HEK293 (cell line): Measurements from ENCODE around the gene UPB1.

Source experiments
- CTCF ChIA-PET: fragments of 350-600 bp; formaldehyde crosslinking; extraction: SDS; loops from one replicate; lab custom pipeline; 2021; ENCODE audit warnings: antibody characterized with exemption; lab: Yijun Ruan, JAX
- POLR2A ChIA-PET: fragments of 300-600 bp; formaldehyde crosslinking; extraction: SDS; loops from one replicate; lab custom pipeline; 2020; ENCODE audit warnings: antibody characterized with exemption, inconsistent platforms; lab: Yijun Ruan, JAX
- H3K27ac ChIP-seq: fragments of 200-500 bp; sonication (Bioruptor generic); 2 replicates; pipeline ENCODE4 v1.5.1; 2014; ENCODE audit warnings: low read depth, low read length, control low read depth, inconsistent platforms; ENCODE audit errors: extremely low read depth
- H3K36me3 ChIP-seq, 2 experiments: fragments of 200-500 bp in 1 of 2; sonication (Bioruptor generic) in 1 of 2; 1 replicate in 1 of 2; 2 replicates in 1 of 2; pipeline ENCODE4 v1.5.1; 2014 to 2017; ENCODE audit warnings: inconsistent platforms in 2 of 2, low read length in 2 of 2; ENCODE audit not compliant: control insufficient read depth in 2 of 2, insufficient read depth in 1 of 2
- H3K4me1 ChIP-seq: fragments of 200-500 bp; sonication (Bioruptor generic); 2 replicates; pipeline ENCODE4 v1.5.1; 2014; ENCODE audit warnings: mild to moderate bottlenecking, low read length, inconsistent platforms; ENCODE audit not compliant: control insufficient read depth, insufficient read depth
- H3K4me3 ChIP-seq: 2 replicates; pipeline ENCODE4 v1.5.1; 2011; ENCODE audit warnings: low read depth, mild to moderate bottlenecking, control low read depth, low read length, moderate library complexity
- H3K9me3 ChIP-seq: fragments of 200-500 bp; sonication (Bioruptor generic); 2 replicates; pipeline ENCODE4 v1.5.1; 2014; ENCODE audit warnings: low read depth, low read length, inconsistent platforms; ENCODE audit not compliant: control insufficient read depth, insufficient read depth
- BCL11A ChIP-seq: fragments of 450-650 bp; formaldehyde crosslinking; IDR thresholded peaks from 2 replicates; pipeline ENCODE4 v1.5.1; 2016; ENCODE audit warnings: low read depth, missing biosample characterization, missing genetic modification characterization
- GFI1B ChIP-seq: fragments of 450-650 bp; formaldehyde crosslinking; IDR thresholded peaks from 2 replicates; pipeline ENCODE4 v1.5.1; 2016; ENCODE audit warnings: missing biosample characterization, missing genetic modification characterization
- GLIS1 ChIP-seq: fragments of 450-650 bp; formaldehyde crosslinking; IDR thresholded peaks from 2 replicates; pipeline ENCODE4 v1.5.1; 2016; ENCODE audit warnings: missing biosample characterization, missing genetic modification characterization
- GLIS2 ChIP-seq: fragments of 450-650 bp; formaldehyde crosslinking; IDR thresholded peaks from 2 replicates; pipeline ENCODE4 v1.5.1; 2016; ENCODE audit warnings: missing biosample characterization, missing genetic modification characterization
- KLF7 ChIP-seq: fragments of 450-650 bp; formaldehyde crosslinking; IDR thresholded peaks from 2 replicates; pipeline ENCODE4 v1.5.1; 2016; ENCODE audit warnings: missing biosample characterization, missing genetic modification characterization, borderline replicate concordance
- KLF8 ChIP-seq: fragments of 450-650 bp; formaldehyde crosslinking; IDR thresholded peaks from 2 replicates; pipeline ENCODE4 v1.5.1; 2016; ENCODE audit warnings: missing biosample characterization, missing genetic modification characterization
- YY1 ChIP-seq: fragments of 450-650 bp; formaldehyde crosslinking; IDR thresholded peaks from 2 replicates; pipeline ENCODE4 v1.5.1; 2018; ENCODE audit warnings: missing biosample characterization, missing genetic modification characterization
- YY2 ChIP-seq: fragments of 450-650 bp; formaldehyde crosslinking; IDR thresholded peaks from 2 replicates; pipeline ENCODE4 v1.5.1; 2016; ENCODE audit warnings: missing biosample characterization, missing genetic modification characterization
- ZBTB10 ChIP-seq: fragments of 450-650 bp; formaldehyde crosslinking; IDR thresholded peaks from 2 replicates; pipeline ENCODE4 v1.5.1; 2016; ENCODE audit warnings: missing biosample characterization, missing genetic modification characterization
- ZBTB17 ChIP-seq: fragments of 450-650 bp; formaldehyde crosslinking; IDR thresholded peaks from 2 replicates; pipeline ENCODE4 v1.5.1; 2016; ENCODE audit warnings: missing biosample characterization, missing genetic modification characterization
- ZBTB20 ChIP-seq: fragments of 450-650 bp; formaldehyde crosslinking; IDR thresholded peaks from 2 replicates; pipeline ENCODE4 v1.5.1; 2016; ENCODE audit warnings: missing biosample characterization, missing genetic modification characterization
- ZBTB48 ChIP-seq: fragments of 450-650 bp; formaldehyde crosslinking; IDR thresholded peaks from 2 replicates; pipeline ENCODE4 v1.5.1; 2016; ENCODE audit warnings: missing biosample characterization, missing genetic modification characterization
- ZFHX2 ChIP-seq: fragments of 450-650 bp; formaldehyde crosslinking; conservative IDR thresholded peaks from 2 replicates; pipeline ENCODE4 v1.5.1; 2016; ENCODE audit warnings: missing biosample characterization, missing genetic modification characterization
- ZIC2 ChIP-seq: fragments of 450-650 bp; formaldehyde crosslinking; IDR thresholded peaks from 2 replicates; pipeline ENCODE4 v1.5.1; 2016; ENCODE audit warnings: missing biosample characterization, missing genetic modification characterization
- ZNF121 ChIP-seq: fragments of 450-650 bp; formaldehyde crosslinking; IDR thresholded peaks from 2 replicates; pipeline ENCODE4 v1.5.1; 2016; ENCODE audit warnings: missing biosample characterization, missing genetic modification characterization
- ZNF140 ChIP-seq: fragments of 450-650 bp; formaldehyde crosslinking; IDR thresholded peaks from 2 replicates; pipeline ENCODE4 v1.5.1; 2016; ENCODE audit warnings: missing biosample characterization, missing genetic modification characterization
- ZNF266 ChIP-seq: fragments of 450-650 bp; formaldehyde crosslinking; IDR thresholded peaks from 2 replicates; pipeline ENCODE4 v1.5.1; 2016; ENCODE audit warnings: missing biosample characterization, missing genetic modification characterization, low read depth
- ZNF404 ChIP-seq: fragments of 450-650 bp; formaldehyde crosslinking; IDR thresholded peaks from 2 replicates; pipeline ENCODE4 v1.5.1; 2017; ENCODE audit warnings: missing biosample characterization, missing genetic modification characterization
- ZNF548 ChIP-seq: fragments of 450-650 bp; formaldehyde crosslinking; IDR thresholded peaks from 2 replicates; pipeline ENCODE4 v1.5.1; 2016; ENCODE audit warnings: missing biosample characterization, missing genetic modification characterization
- ZNF560 ChIP-seq: fragments of 450-650 bp; formaldehyde crosslinking; IDR thresholded peaks from 2 replicates; pipeline ENCODE4 v1.5.1; 2017; ENCODE audit warnings: missing biosample characterization, missing genetic modification characterization, borderline replicate concordance
- ZNF561 ChIP-seq: fragments of 450-650 bp; IDR thresholded peaks from 2 replicates; pipeline ENCODE4 v1.5.1; 2018; ENCODE audit warnings: missing biosample characterization, missing genetic modification characterization, borderline replicate concordance
- ZNF707 ChIP-seq: fragments of 450-650 bp; formaldehyde crosslinking; IDR thresholded peaks from 2 replicates; pipeline ENCODE4 v1.5.1; 2016; ENCODE audit warnings: missing biosample characterization, missing genetic modification characterization
- ZNF76 ChIP-seq: fragments of 450-650 bp; formaldehyde crosslinking; IDR thresholded peaks from 2 replicates; pipeline ENCODE4; 2016; ENCODE audit warnings: low read depth, missing biosample characterization, missing genetic modification characterization, borderline replicate concordance
- ZNF768 ChIP-seq: fragments of 450-650 bp; formaldehyde crosslinking; IDR thresholded peaks from 2 replicates; pipeline ENCODE4 v1.5.1; 2018; ENCODE audit warnings: missing biosample characterization, mild to moderate bottlenecking, missing genetic modification characterization
- ZNF837 ChIP-seq: fragments of 450-650 bp; formaldehyde crosslinking; IDR thresholded peaks from 2 replicates; pipeline ENCODE4 v1.5.1; 2016; ENCODE audit warnings: missing biosample characterization, missing genetic modification characterization
- ZSCAN30 ChIP-seq: fragments of 450-650 bp; IDR thresholded peaks from 2 replicates; pipeline ENCODE4 v1.5.1; 2018; ENCODE audit warnings: missing biosample characterization, mild to moderate bottlenecking, missing genetic modification characterization, moderate library complexity
- TF ChIP-seq, protein P1 (sequence below): sonication (generic); formaldehyde crosslinking; IDR thresholded peaks from 2 replicates; pipeline ENCODE4 v1.8.1; 2022; ENCODE audit warnings: mild to moderate bottlenecking, moderate library complexity, missing genetic modification reagents

UPB1 gene

DNA sequence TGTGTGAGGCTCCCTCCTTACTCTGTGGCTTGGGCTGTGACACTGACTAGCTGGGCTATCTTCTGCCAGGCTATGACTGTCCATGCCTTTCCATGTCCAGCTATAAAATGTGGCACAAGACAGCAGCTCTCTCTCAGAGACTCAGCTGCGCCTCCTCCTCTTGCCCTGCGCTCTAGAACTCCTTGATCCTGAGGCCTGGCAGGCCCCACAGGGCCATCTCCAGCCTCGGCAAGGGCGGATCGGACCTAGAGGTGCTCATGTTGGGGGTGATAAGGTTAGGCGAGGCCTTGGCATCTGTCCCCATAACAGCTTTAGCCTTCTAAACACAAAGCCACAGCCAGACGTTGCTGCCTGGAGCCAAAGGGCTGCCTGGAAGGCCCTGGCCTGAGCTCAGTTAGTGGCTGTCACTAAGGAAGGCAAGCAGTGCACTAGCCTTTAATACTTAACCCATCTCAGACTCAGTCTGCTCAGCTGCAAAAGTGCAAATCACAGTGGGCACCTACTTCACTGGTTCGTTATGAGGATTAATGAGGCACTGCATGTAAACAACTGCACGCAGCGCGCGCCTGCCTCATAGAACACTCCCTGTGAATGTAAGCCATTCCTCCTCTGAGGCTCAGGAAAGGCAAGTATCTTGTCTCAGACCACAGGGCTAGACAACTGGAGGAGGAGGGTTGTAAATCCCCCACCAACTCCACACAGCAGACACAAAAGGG lies 58.6 kb downstream of the UPB1 start:
- CTCF ChIA-PET: interaction anchor here (0.6 to 1.4 kb wide), 3 partner anchors 9 to 144 kb away, joined by 3 read pairs; no protein-coding TSS in a partner anchor
- Histone ChIP-seq H3K27ac (no peak overlapping the region), H3K9me3 (no peaks in the 10 kb centered on the region), H3K4me1 (peaks cover 8% of the 10 kb centered on the region), H3K36me3 (peaks cover 16 to 58% of the 10 kb centered on the region in 2 experiments), H3K4me3 (peak overlapping the region; percentile 86)
- TF ChIP-seq ZIC2 (tag by site-specific recombination) (peak; percentile 36; the same call in 1 of the 2 replicates), ZNF768 (tag by site-specific recombination) (no peak)
- POLR2A ChIA-PET: interaction anchor here (1.2 to 4.0 kb wide), 5 partner anchors 9 to 40 kb away, joined by 3 to 33 read pairs (median 4); no protein-coding TSS in a partner anchor

DNA sequence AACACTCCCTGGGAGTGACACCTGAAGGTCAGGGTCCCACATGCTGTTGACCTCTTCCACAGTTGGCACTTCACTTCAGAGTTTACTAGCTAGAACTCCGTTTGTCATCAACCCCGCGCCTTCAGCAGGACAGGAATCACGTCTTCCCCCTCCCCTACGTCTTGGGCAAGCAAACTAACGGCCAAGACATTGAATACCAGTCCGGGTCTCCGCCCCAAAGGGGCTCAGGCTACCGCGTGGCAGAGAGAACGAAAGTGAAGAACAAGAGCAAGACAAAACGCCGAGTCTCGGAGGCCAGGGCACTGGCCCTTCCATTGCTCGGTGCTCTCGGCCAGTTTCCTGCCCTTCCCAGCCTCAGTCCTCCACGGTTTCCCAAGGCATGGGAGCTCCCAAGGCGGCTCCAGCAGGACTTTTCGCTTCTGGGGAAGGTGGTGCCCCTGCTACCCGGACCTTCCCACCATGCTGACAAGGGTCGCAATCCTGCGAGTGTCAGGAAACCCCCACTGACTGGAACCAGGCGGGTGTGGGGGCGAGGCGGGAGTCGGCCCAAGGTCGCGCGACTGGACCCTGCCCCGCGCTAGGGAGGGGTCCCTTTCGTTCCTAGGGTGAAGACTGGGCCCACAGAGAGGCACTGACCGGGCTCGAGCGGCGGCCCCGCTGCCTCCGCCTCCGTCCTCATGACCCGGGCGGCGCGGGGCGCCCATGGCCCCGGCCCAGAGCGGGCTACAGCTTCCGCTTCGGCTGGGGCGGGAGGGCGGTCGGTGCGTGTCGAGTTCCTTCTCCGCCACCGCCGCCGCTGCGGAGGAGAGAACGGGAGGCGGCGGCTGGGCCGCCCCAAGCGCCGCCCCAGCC lies 59.4 kb downstream of the UPB1 start, which contains the start of gene GUCD1:
GUCD1 (minus strand) TSS at position 826 of the 852 bp plus-strand sequence; CDS start at position 679, 147 bp downstream.
- Histone ChIP-seq H3K4me1 (peaks cover 8% of the 10 kb centered on the region), H3K27ac (peak within 1 kb of the TSS; percentile 96), H3K36me3 (peaks cover 17 to 59% of the 10 kb centered on the region in 2 experiments), H3K4me3 (peak within 1 kb of the TSS; percentile 93), H3K9me3 (no peaks in the 10 kb centered on the region)
- ChIA-PET POLR2A (interaction anchor here (0.5 to 4.0 kb wide), 32 partner anchors 9 to 1375 kb away, joined by 3 to 33 read pairs (median 4); partner anchors contain the start of genes CABIN1, LRRC75B, MIF and SGSM1), CTCF (interaction anchor here (0.9 to 1.4 kb wide), 2 partner anchors 10 to 145 kb away, joined by 3 read pairs; no protein-coding TSS in a partner anchor)
- 0 out of 2 replicates have a peak, but pooled peaks have one; percentile 17 for TF ChIP-seq GLIS1 (tag by site-specific recombination)
- peak; percentile 29; the same call in 1 of the 2 replicates for TF ChIP-seq ZNF76 (tag by site-specific recombination)
- no peak for TF ChIP-seq ZNF140
- no peak for TF ChIP-seq GFI1B (tag by site-specific recombination)
- no peak for TF ChIP-seq BCL11A (tag by site-specific recombination)
- TF ChIP-seq GLIS2 (tag by site-specific recombination): 0 out of 2 replicates have a peak, but pooled peaks have one; percentile 13
- TF ChIP-seq ZNF404 (tag by site-specific recombination): no peak
- no peak for TF ChIP-seq YY2
- 0 out of 2 replicates have a peak, but pooled peaks have one; percentile 55 for TF ChIP-seq ZNF561
- TF ChIP-seq, protein P1, sequence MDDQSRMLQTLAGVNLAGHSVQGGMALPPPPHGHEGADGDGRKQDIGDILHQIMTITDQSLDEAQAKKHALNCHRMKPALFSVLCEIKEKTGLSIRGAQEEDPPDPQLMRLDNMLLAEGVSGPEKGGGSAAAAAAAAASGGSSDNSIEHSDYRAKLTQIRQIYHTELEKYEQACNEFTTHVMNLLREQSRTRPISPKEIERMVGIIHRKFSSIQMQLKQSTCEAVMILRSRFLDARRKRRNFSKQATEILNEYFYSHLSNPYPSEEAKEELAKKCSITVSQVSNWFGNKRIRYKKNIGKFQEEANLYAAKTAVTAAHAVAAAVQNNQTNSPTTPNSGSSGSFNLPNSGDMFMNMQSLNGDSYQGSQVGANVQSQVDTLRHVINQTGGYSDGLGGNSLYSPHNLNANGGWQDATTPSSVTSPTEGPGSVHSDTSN (CRISPR knock-in tag): peak; percentile 82; the same call in 1 of the 2 replicates
- no peak for TF ChIP-seq ZNF560
- no peak for TF ChIP-seq ZBTB10 (tag by site-specific recombination)
- peak; percentile 23; the same call in 1 of the 2 replicates for TF ChIP-seq KLF8
- no peak for TF ChIP-seq ZNF707
- peak; percentile 59 for TF ChIP-seq ZBTB20 (tag by site-specific recombination)
- peak; percentile 65; the same call in 1 of the 2 replicates for TF ChIP-seq ZBTB48
- TF ChIP-seq ZNF548 (tag by site-specific recombination): no peak
- peak; percentile 36; the same call in 1 of the 2 replicates for TF ChIP-seq YY1 (tag by site-specific recombination)
- TF ChIP-seq ZSCAN30 (tag by site-specific recombination): 0 out of 2 replicates have a peak, but pooled peaks have one; percentile 32
- TF ChIP-seq ZNF266 (tag by site-specific recombination): no peak
- no peak for TF ChIP-seq ZNF837 (tag by site-specific recombination)
- peak; percentile 81 for TF ChIP-seq ZBTB17 (tag by site-specific recombination)
- 0 out of 2 replicates have a peak, but pooled peaks have one; percentile 22 for TF ChIP-seq KLF7
- TF ChIP-seq ZFHX2 (tag by site-specific recombination): peak; percentile 42
- TF ChIP-seq ZNF121 (tag by site-specific recombination): 0 out of 2 replicates have a peak, but pooled peaks have one; percentile 11
